Measurements from ENCODE around the gene NEUROG1.
"Not testable (repeated sequence)": the region's sequence is repeated elsewhere in the genome, so short reads cannot be mapped to it uniquely, and the experiment has no call there.

Gene NEUROG1

DNA sequence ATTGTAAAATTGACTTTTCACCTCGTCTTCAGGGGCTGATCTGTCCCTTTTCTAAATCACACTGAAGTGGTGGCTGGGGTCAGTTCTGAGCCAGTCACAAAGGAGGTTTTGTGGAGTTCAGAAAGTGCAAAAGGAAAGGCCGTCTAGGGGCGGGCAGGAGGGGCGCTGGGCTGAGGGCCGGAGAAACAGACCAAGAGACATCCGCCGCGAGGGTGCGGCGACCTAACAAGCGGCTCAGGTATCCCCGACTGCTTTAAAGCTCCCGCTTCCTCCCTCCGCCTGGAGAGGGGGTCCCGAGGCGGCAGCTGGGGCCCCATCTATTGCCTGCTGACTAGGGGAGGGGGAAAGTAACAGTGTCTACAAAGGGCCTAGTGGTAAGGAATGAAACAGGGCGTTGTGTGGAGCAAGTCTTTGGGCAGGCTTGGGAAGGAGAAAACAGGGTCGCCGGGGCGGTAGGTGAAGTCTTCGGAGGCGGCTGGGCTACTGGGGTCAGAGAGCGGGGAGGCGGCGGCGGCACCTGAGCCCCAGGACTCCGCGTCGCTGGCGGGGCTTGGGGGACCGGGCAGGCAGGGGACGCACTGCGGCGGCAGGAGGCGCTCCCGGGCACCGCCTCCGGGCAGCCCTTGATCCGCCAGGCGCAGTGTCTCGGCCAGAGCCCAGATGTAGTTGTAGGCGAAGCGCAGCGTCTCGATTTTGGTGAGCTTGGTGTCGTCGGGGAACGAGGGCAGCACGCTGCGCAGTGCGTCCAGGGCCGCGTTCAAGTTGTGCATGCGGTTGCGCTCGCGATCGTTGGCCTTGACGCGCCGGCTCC is 950 bp downstream of the NEUROG1 start:
- DNase-seq: no peak

DNA sequence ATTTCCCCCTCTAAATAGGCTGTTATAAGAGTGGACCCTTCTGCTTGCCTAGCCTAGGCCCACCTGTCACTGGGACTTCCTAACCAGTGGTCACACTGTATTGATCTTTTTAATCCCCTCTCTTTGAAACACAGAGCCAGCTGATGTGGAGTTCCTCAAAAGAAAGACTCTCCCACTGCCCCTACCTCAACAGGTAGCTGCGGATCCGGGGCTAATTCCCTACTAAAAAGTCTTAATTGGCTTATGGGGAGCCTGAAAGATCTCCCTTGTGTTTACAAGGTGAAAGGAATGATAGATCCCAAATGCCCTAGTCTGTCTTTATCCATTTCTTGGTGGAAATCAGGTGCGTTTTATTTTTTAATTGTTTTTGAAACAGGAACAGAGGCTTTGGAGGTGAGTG is 2.0 kb downstream of the NEUROG1 start:
- DNase-seq: no peak

DNA sequence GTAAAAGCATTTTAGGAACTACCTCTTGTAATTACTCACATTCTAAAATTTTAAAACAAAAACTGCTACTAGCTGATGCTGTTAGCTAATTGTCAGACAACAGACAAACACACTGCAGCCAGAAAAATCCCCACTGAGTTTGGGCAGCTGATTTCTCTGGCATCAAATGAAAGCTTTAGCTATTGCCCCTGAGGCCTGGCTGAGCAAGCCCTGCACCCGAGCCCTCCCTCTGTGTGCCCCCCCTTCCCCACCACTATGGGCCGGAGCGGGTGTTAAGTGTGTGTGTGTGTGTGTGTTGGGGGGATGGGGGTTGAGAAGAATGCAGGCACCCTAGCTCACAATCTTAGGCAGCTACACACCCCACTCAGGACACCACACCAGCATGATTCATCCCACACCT is 2.4 kb downstream of the NEUROG1 start:
- no peak for DNase-seq

DNA sequence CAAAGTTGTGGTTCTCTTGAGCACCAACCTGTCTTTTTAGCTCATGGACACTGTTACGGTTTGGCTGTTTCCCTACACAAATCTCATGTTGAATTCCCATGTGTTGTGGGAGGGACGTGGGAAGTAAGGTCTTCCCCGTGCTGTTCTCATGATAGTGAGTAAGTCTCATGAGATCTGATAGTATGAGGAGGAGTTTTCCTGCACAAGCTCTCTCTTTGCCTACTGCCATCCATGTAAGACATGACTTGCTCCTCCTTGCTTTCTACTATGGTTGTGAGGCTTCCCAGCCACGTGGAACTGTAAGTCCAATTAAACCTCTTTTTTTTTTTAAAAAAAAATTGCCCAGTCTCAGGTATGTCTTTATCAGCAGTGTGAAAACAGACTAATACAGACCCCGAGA is 6.2 kb downstream of the NEUROG1 start:
- DNase-seq: not testable (repeated sequence)

- DNase-seq: no peak
These were observed 8.8 kb downstream of the NEUROG1 start for GRCh38 chr5:135526924-135527323.

DNA sequence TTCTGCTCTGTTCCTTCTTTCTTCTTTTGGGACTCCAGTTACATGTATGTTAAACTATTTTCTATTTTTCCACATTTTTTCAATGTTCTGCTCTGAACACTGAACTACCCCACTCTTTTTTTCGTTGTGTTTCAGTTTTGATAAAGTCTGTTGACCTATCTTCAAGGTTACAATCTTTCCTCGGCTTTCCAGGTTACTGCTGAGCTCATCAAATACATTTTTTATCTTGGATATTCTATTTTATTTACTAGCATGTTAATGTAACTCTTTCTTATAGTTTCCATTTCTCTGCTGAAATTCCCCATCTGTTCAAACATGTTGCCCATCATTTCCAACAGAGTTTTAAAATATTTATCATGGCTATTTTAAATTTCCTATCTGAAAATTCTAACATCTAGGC is 13.8 kb downstream of the NEUROG1 start:
- no peak for DNase-seq

- DNase-seq: no peak
These were observed 18.1 kb downstream of the NEUROG1 start for GRCh38 chr5:135517631-135518030.

DNA sequence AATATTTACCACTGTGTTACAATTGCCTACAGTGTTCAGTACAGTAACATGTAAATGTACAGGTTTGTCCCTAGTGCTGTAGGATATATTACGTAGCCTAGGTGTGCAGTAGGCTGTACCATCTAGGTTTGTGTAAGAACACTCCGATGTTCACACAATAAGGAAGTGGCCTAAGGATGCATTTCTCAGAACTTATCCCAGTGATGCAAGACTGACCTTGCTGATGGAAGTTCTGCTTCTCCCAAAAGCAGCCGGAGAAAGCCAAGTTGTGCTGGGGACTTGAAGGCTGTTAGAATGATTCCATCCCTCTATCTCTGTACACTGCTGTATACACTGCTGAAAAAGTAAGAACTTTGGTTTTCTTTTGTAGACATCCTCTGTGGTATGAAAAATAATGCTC is 21.6 kb downstream of the NEUROG1 start:
- DNase-seq: no peak

- DNase-seq: no peak
These were observed 23.8 kb downstream of the NEUROG1 start for GRCh38 chr5:135511761-135512575.

DNA sequence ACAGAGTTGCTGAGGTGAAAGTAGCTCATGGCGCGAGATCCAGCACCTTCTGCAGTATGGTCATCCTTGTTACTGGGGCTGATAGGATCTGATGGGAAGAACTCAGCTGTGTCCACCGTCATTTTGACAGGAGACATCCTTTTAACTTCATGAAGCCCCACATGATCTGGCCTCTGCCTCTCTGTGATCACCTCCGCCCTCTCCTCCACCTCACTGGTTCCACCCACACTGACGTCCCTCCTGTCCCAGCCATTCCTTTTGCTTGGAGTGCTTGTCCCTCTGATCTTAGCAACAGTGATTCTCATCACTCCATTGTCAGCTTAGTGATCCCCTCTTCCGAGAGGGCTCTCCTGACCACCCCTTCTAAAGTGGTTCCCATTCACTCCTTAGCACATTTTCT is 25.8 kb downstream of the NEUROG1 start:
- DNase-seq: no peak

GRCh38 chr5:135508496-135509005 is 27.2 kb downstream of the NEUROG1 start:
- DNase-seq: no peak

GRCh38 chr5:135505973-135506372 is 29.8 kb downstream of the NEUROG1 start:
- DNase-seq: no peak

- DNase-seq: no peak
These were observed 31.4 kb downstream of the NEUROG1 start for GRCh38 chr5:135504376-135504775.

DNA sequence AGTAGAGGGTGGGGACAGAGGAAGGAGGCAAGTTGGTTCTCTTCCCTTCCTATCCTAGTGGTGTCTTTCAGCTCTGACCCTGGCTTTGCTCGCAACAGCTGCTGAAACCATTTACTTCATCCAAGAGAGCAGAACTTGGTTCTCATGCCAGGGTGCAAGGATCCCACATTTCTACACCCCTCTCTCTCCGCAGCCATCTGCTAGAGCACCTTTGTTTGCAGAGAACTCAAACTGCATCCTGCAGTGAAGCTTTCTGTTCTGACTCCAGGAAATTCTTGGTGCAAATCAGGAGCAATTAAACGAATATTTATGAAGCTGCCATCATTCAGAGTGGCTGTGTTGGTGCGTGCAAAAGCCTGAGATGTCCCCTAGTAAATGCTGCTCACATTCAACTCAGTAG is 31.9 kb downstream of the NEUROG1 start:
- no peak for DNase-seq

- no peak for DNase-seq
These were observed 32.8 kb downstream of the NEUROG1 start for GRCh38 chr5:135502836-135503520.

- no peak for DNase-seq
These were observed 33.8 kb downstream of the NEUROG1 start for GRCh38 chr5:135501965-135502364.

DNA sequence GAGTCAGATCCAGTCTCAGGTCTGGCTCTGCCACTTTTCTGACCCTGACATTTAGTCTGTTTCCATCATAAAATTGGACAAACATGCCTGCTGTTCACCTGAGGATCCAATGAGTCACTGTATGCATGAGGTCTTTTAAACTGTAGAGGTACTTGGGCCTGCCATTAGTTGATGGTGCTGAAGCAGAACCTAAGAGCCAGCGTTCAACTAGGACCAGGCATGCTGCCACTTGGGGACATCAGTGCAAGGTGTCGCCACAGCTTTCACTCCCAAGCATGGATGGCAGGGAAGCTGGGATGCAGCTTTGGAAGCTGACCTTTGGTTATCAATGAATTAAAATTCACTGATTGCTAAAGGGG is 37.1 kb downstream of the NEUROG1 start:
- no peak for DNase-seq

DNA sequence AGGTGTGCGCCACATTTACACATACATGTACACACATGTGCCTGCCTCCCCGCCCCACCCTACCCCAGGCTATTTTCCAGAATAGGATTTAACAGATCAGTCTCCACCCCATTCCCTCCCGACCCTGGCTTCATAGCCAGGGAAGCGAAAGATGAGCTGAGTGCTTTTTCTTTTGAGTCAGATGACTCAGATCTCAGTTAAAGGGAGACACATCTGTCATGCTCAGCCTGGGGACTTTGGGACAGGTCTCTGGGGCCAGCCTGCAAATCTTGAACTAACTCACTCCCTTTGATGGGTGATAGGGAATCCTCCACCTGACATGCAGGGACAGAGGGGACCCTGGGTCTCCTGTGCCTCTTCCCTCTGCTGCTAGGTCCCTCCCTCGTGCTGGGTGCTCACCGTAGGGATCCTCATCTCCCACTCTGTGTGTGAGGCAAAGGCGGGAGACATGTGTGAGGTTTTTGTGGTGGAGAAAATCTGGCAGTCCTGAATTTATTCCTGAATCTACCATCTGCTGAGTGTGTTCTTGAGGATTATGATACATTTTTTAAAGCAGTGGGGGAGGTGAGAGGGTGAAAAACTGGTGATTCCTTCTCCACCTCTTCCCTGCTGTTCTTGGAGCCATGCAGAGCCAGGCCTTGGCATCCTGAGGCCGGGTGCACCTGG is 37.7 kb downstream of the NEUROG1 start:
- no peak for DNase-seq

DNA sequence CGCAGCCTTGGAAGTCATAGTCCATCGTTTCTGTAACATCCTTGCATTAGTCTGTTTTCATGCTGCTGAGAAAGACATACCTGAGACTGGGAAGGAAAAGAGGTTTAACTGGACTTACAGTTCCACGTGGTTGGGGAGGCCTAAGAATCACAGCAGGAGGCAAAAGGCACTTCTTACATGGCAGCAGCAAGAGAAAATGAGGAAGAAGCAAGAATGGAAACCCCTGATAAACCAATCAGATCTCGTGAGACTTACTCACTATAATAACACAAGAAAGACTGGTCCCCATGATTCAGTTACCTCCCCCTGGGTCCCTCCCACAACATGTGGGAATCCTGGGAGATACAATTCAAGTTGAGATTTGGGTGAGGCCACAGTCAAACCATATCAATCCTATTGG is 40.2 kb downstream of the NEUROG1 start:
- DNase-seq: not testable (repeated sequence)

GRCh38 chr5:135494196-135494595 is 41.6 kb downstream of the NEUROG1 start:
- DNase-seq: no peak

GRCh38 chr5:135493406-135494180 is 42.2 kb downstream of the NEUROG1 start:
- no peak for DNase-seq

- no peak for DNase-seq
These were observed 43.5 kb downstream of the NEUROG1 start for GRCh38 chr5:135492319-135492626.
